GM18868 (cell line): ENCODE results near the gene ZNF83.
"Not testable (repeated sequence)": the region's sequence is repeated elsewhere in the genome, so short reads cannot be mapped to it uniquely, and the experiment has no call there.

Experiments
- ATAC-seq: cut with Tn5 transposase; IDR thresholded peaks from one replicate; pipeline ENCODE4 v1.9.1; 2021; ENCODE audit warnings: mild to moderate bottlenecking, moderate library complexity; ENCODE audit not compliant: unreplicated experiment

ZNF83 gene

GRCh38 chr19:52640916-52641315 lies 2.8 kb upstream of the ZNF83 start:
- no peak for ATAC-seq

GRCh38 chr19:52639996-52640395 lies 1.8 kb upstream of the ZNF83 start:
- no peak for ATAC-seq

DNA sequence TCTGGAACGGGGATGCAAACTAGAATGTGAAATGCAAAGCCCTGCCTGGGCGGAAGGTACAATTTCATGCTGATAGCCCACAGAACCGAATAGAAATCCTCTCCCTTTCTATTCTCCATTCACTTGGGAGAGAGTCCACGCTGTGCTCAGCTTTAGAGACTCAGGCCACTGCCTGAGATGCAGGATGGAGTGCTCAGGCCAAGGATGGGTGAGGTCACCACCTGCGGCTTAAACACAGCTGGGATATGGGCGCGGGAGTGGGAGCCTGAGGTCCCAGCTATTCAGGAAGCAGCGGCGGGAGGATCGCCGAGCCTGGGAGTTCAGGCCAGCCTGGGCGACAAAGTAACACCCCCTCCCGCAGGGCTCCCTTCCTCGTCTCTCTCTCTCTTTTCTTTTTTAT lies 446 bp upstream of the ZNF83 start:
- peak; percentile 8 for ATAC-seq

- no peak for ATAC-seq
Measured at GRCh38 chr19:52635786-52636570, 2.2 kb downstream of the ZNF83 start.

DNA sequence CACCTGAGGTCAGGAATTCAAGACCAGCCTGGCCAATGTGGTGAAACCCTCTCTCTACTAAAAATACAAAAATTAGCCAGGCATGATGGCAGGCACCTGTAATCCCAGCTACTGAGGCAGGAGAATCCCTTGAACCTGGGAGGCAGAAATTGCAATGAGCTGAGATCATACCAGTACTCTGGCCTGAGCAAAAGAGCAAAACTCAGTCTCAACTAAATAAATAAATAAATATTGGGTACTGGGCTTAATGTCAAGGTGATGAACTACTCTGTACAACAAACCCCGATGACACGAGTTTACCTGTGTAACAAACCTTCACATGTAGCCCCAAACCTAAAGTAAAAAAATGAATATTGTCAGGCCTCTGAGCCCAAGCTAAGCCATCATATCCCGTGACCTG lies 10.7 kb downstream of the ZNF83 start:
- ATAC-seq, result not testable (repeated sequence)

- no peak for ATAC-seq
Measured at GRCh38 chr19:52626915-52627314, 11.2 kb downstream of the ZNF83 start.

DNA sequence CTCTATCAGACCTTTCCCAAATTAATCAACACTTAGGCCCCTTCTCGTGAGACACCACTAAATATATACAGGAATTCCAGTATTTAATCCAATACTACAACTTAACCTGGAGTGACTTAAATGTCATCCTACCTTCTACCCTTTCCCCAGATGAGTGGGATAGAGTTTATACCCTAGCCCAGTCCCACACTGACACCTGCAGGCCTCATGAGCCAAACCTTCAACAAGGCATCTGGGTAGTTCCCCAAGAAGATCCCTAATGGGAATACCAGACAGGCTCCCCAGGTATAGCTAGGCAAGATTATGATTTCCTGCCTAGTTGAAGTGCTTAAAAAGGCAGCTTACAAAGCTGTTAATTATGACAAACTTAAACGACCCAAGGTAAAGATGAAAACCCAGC lies 15.9 kb downstream of the ZNF83 start:
- ATAC-seq, result no peak

GRCh38 chr19:52621376-52621775 lies 16.8 kb downstream of the ZNF83 start:
- no peak for ATAC-seq

DNA sequence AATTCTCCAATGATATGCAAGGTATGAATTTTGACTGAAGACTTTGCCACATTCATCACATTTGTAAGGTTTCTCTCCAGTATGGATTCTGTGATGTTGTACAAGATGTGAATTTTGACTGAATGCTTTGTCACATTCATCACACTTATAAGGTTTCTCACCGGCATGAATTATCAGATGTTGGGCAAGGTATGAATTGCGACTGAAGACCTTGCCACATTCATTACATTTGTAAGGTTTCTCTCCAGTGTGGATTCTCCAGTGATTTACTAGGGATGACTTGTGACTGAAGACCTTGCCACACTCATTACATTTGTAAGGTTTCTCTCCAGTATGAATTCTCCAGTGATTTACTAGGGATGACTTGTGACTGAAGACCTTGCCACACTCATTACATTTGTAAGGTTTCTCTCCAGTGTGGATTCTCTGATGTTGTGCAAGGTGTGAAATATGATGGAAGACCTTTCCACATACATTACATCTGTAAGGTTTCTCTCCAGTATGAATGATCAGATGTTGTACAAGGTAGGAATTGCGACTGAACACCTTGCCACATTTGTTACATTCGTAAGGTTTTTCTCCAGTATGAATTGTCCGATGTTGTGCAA lies 24.8 kb downstream of the ZNF83 start:
- no peak for ATAC-seq

DNA sequence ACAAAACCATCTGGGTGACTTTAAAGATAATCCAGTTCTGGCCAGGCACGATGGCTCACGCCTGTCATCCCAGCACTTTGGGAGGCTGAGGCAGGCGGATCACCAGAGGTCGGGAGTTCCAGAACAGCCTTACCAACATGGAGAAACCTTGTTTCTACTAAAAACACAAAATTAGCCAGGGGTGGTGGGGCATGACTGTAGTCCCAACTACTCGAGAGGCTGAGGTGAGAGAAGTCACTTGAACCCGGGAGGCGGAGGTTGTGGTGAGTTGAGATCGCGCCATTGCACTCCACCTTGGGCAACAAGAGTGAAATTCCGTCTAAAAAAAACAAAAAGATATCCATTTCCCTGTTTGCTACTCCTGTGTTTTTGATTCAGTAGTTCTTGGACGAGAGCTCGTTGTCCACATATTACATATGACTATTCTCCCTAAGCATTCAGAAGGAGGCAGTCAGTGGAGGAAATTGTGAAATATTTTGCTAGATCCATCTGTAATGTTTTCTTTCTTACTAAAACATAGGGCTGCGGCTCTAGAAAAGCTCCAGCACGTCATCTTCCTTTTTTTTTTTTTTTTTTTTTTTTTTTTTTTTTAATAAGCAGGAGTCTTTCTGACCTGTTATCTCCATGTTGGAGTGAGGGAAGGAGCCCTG lies 34.5 kb downstream of the ZNF83 start:
- ATAC-seq, result no peak

DNA sequence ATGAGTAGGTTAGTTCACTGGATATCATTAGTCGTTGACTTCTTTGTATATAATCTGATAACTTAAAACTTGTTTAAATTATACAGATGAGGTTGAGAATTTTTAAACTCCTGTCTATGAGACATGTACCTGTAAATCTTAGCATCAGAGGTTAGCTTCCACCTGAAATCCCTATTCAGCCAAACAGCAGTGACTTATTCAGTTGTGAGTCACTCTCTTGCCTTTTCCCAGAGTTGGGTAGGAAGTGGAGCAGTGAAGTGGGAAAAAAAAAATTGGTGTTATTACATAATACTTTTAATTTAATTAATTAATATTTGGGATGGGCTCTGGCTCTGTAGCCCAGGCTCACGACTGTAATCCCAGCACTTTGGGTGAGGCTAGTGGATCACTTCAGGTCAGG lies 35.2 kb downstream of the ZNF83 start:
- ATAC-seq, result no peak

DNA sequence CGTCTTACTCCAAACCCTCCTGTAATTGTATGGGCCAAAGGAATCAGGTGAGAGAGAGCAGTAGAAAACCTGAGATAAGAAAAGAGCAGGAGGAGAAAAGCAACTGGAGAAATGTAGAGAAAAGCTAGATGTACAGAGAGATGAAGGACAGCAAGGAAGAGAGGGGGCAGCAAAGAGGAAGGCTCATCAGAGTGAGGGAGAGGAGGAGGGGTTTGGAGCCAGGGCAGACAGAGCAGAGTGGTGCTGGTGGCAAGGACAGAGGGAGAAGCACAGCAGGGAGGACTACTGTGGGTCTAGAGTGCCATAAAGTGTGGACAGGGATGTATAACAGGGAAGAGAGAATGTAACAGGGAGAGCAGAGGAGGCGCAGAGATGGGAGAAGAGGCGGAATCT lies 36.2 kb downstream of the ZNF83 start:
- not testable (repeated sequence) for ATAC-seq

GRCh38 chr19:52601025-52601973 lies 36.9 kb downstream of the ZNF83 start:
- ATAC-seq, result peak; percentile 91

DNA sequence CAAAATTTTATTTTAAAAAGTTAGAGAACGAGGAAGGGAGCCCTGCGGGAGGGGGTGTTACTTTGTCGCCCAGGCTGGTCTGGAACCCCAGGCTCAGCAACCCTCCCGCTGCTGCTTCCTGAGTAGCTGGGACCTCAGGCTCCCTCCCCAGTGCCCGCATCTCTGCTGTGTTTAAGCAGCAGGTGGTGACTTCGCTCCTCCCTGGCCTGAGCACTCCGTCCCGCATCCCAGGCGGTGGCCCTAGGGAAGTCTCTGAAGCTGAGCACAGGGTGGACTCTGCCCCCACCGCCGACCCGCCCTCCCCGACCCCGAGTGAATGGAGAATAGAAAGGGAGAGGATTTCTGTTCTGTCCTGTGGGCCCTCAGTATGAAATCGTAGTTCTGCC lies 37.5 kb downstream of the ZNF83 start:
- no peak for ATAC-seq

DNA sequence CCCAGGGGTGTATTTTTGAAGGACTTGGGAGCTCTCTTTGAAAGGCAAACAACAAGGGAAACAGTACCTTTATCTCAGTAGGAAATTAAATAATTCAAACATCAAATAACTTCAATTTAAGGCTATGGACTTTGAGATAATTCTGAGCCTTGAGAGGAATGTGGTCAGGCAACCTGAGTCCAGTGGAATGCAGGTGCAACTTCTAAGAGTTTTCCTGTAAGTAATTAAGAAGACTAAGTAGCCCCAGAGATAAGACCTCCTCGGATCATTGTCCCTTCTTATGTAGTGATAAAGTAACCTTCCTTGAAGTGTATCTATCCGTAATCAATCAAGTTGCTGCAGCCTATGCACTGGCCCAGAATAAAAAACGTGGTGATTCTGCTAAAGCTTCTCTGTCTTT lies 38.9 kb downstream of the ZNF83 start:
- ATAC-seq, result no peak

GRCh38 chr19:52593441-52593840 lies 44.7 kb downstream of the ZNF83 start:
- not testable (repeated sequence) for ATAC-seq

DNA sequence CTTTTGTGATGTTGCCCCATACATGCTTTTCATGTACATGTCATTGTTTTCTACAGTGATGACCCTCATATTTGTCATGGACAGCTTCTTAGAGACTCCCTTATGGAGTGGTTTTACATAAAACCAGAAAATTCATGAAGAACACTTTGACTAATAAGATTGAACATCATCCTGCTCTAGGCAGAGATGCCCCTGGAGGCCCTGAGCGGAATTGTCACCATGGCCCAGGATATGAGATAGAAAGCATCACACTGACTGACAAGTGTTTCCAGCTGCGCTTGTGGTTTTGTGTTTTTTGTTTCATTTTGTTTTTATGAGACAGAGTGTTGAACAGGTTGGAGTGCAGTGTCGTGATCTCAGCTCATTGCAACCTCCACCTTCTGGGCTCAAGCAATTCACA lies 45.9 kb downstream of the ZNF83 start:
- no peak for ATAC-seq

GRCh38 chr19:52590728-52591127 lies 47.4 kb downstream of the ZNF83 start:
- no peak for ATAC-seq

DNA sequence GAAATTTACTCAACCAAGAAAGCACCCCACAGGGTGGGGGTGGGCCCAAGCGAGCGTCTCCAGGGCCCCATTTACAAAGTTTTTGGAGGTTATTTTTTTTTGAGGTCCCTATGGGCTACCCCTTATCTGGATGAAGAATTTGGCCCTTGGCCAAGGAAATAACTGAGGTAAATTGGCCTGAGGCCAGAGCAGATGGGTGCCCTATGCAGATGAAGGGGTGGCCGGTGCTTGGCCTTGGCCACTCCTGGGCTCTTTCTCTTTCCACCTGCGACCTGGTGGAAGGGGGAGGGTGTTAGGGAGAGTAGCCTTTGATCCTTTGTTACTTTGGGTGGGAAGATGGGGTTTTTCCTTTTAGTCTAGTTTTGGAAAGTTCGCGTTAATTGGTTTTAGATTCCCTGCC lies 52.6 kb downstream of the ZNF83 start:
- no peak for ATAC-seq

DNA sequence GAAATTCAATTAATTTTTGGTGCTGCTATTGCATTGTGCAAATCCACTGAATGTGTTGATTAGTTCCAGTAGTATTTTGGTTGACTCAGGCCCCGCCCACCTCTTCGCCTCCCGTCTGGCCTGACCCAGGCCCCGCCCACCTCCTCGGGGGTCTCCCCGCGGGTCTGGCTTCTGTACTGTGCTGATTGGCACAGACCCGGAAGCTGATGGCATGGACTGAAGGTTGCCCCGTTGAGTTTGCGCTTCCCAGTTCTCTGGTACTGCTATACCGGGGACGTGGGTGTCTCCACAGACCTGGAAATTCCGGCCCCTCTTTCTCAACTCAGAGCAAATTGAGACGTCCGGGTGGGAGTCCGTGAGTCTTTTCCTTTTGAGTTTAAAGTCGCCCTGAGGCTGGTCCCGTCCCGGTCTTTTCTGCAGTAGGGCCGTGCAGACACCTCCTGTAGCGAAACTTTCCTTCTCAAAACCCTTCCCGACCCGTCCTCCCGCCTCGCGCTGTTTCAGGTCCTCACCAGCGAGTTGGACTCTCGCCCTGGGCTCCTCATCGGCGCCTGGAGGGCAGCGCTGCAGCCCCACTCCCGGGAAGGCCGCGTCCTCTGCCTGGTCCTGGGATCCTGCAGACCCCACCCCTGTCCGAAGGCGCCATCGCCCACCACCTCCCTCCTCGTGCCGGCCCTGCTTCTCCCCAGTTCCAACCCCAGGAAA lies 53.3 kb downstream of the ZNF83 start:
- no peak for ATAC-seq
